Ovary (tissue), 9 donors: ENCODE measurements around the gene DOCK1. TPM values are rescaled to one million over a fixed set of nuclear protein-coding genes. Genes with fewer than 3 reads are reported as not detected.

Source experiments
- DNase-seq, 5 donors: peaks; one replicate each; pipeline ENCODE4 v3.0.0-alpha.2; 2019 to 2020
- H3K27ac ChIP-seq, 2 donors: fragments of 200-600 bp; one replicate each; pipeline versions ENCODE4 v1.5.1 to v1.8.0; 2019 to 2022
- H3K27me3 ChIP-seq: fragments of 200-600 bp; one replicate; pipeline ENCODE4 v1.8.0; 2022
- H3K36me3 ChIP-seq: fragments of 200-600 bp; sonication (generic); one replicate; pipeline ENCODE4 v1.5.1; 2019
- H3K4me1 ChIP-seq: one replicate; pipeline ENCODE4 v1.8.1; 2013; ENCODE audit warnings: mild to moderate bottlenecking, moderate library complexity; ENCODE audit not compliant: insufficient read depth
- H3K4me3 ChIP-seq: fragments of 200-600 bp; sonication (generic); one replicate; pipeline ENCODE4 v1.5.1; 2017
- H3K9me3 ChIP-seq, 2 donors: fragments of 200-600 bp in 1 of 2; sonication (generic) in 1 of 2; one replicate each; pipeline versions ENCODE4 v1.5.1 to v1.8.1; 2013 to 2019; ENCODE audit warnings: mild to moderate bottlenecking in 1 of 2, moderate library complexity in 1 of 2
- CTCF ChIP-seq, 3 donors: fragments of 450-650 bp in 2 of 3; fragments of 200-600 bp in 1 of 3; IDR thresholded peaks; one replicate each; pipeline versions ENCODE4 v1.5.1 to v1.8.0; 2016 to 2022; ENCODE audit warnings: antibody characterized with exemption in 3 of 3, mild to moderate bottlenecking in 1 of 3
- EP300 ChIP-seq: sonication (generic); formaldehyde crosslinking; IDR thresholded peaks from one replicate; pipeline ENCODE4 v1.6.1; 2017; ENCODE audit warnings: antibody characterized with exemption
- POLR2A ChIP-seq: fragments of 450-650 bp; IDR thresholded peaks from one replicate; pipeline ENCODE4 v1.6.1; 2017; ENCODE audit warnings: antibody characterized with exemption, mild to moderate bottlenecking, moderate library complexity
- WGBS, 3 donors: extraction: QIAGEN DNeasy Blood & Tissue Kit in 1 of 3; methylation state at CpG; one replicate each; pipeline versions ENCODE4 v1.1.5 to v1.1.7; 2013 to 2017; 5-methylcytosine and 5-hydroxymethylcytosine counted together
- intact Hi-C, 4 donors: fragments of 100-400 bp; cut with DNase I; formaldehyde crosslinking; loops; one replicate each; pipeline versions ENCODE4 v1.11.0 to v1.15.1; 2022 to 2023
- polyA plus RNA-seq, 2 donors: library from polyadenylated mRNA; stranded (reverse); fragments of 200-250 nt in 1 of 2; fragments of 350-450 nt in 1 of 2; fragmentation: Illumina TruSeq in 1 of 2; extraction: RNeasy Lipid Tissue Mini Kit (QIAGEN cat#74804) in 1 of 2; gene quantifications; one replicate each; pipeline ENCODE4 v1.2.3, GENCODE V29; 2013 to 2014
- total RNA-seq, 7 donors: library from RNA; depleted of rRNA in 2 of 7; stranded (reverse); fragments of >200 nt in 2 of 7; fragmentation: NEBNext Ultra II Directional in 3 of 7; extraction: Animal tissue kit (Norgen Biotek cat#: 25700) in 3 of 7; gene quantifications; one replicate each; pipeline versions ENCODE4 v1.1.0 to v1.2.4, GENCODE V29; 2016 to 2023
- donor health status: DM: no; HTN: no; CAD: no; lungs with moderate emphysema.
- donor health status: DM: no; HTN: no; CAD: no.
- donor health status: Bipolar disorder and iron deficiency.
- donor health status: DM: yes; HTN: yes; CAD: no.
- donor health status: DM: no; HTN: no; CAD: no.
- donor health status: DM: yes; HTN: yes; CAD: no.

The DOCK1 gene
- total and polyA plus RNA-seq, 9 donors = 24.7 to 68.3 (median 51.1) TPM

GRCh38 chr10:127052001-127052400 is 146.8 kb downstream of the DOCK1 start:
- intact Hi-C loops = no loop called here
- no peaks in the 10 kb centered on the region for H3K36me3 ChIP-seq
- no peak overlapping the region for H3K27ac ChIP-seq
- WGBS, 3 donors = 75 to 83% (median 82%) methylated on average over 9 of the region's 9 CpGs
- H3K27me3 ChIP-seq = no peaks in the 10 kb centered on the region
- no peaks in the 10 kb centered on the region for H3K9me3 ChIP-seq
- no peak overlapping the region for H3K4me3 ChIP-seq
- peaks cover 2% of the 10 kb centered on the region for H3K4me1 ChIP-seq
- DNase-seq = no peak
- TF ChIP-seq EP300 = no peak
- TF ChIP-seq CTCF (IDR thresholded peaks at IDR 0.05) = no peak
- TF ChIP-seq POLR2A = no peak

- no peak for TF ChIP-seq CTCF (IDR thresholded peaks at IDR 0.05)
- no peak for TF ChIP-seq EP300
- no peak for TF ChIP-seq POLR2A
Observed at GRCh38 chr10:127055263-127055662, 150.0 kb downstream of the DOCK1 start.

GRCh38 chr10:127059314-127059713 is 154.1 kb downstream of the DOCK1 start:
- no peaks in the 10 kb centered on the region for H3K4me1 ChIP-seq
- H3K4me3 ChIP-seq = no peak overlapping the region
- TF ChIP-seq POLR2A (no peak), EP300 (no peak), CTCF (IDR thresholded peaks at IDR 0.05) (no peak)
- DNase-seq = no peak
- no peaks in the 10 kb centered on the region for H3K36me3 ChIP-seq
- H3K27me3 ChIP-seq = no peaks in the 10 kb centered on the region
- no peaks in the 10 kb centered on the region for H3K9me3 ChIP-seq
- no peak overlapping the region for H3K27ac ChIP-seq
- intact Hi-C loops = no loop called here

More at GRCh38 chr10:127055263-127055662, 150.0 kb downstream of the DOCK1 start:
- no peaks in the 10 kb centered on the region for H3K36me3 ChIP-seq
- intact Hi-C loops = no loop called here
- no peak overlapping the region for H3K27ac ChIP-seq
- no peak overlapping the region for H3K4me3 ChIP-seq
- no peaks in the 10 kb centered on the region for H3K4me1 ChIP-seq
- no peaks in the 10 kb centered on the region for H3K27me3 ChIP-seq
- H3K9me3 ChIP-seq = no peaks in the 10 kb centered on the region
- no peak for DNase-seq

DNA sequence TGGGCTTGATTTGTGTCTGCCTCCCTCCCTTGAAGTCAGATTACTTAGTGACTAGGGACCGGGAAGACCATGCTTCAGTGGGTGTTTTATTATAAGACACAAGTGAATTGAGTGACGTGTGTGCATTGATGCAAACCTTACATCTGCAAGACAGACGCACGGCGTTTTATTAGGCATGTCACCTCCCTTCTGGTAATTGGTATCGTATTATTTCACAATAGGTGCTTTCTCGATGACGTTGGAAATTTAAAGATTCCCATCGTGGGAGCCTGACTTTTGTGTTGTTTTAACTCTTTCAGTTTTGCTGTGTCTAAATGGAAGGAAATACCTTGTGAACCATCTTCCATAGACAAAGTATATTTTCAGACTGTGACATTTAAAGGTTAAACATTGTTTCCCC is 158.5 kb downstream of the DOCK1 start:
- 94 to 96% (median 96%) methylated on average over 9 of the region's 9 CpGs for WGBS, 3 donors
- intact Hi-C loops = no loop called here
- Histone ChIP-seq H3K27ac (no peak overlapping the region), H3K27me3 (no peaks in the 10 kb centered on the region), H3K36me3 (no peaks in the 10 kb centered on the region), H3K9me3 (no peaks in the 10 kb centered on the region), H3K4me3 (no peak overlapping the region), H3K4me1 (no peaks in the 10 kb centered on the region)
- TF ChIP-seq EP300 = no peak
- TF ChIP-seq CTCF (IDR thresholded peaks at IDR 0.05) = no peak
- TF ChIP-seq POLR2A = no peak
- no peak for DNase-seq

- 84 to 94% (median 90%) methylated on average over 14 of the region's 14 CpGs for WGBS, 3 donors
- no peaks in the 10 kb centered on the region for H3K36me3 ChIP-seq
- TF ChIP-seq POLR2A (no peak), EP300 (no peak), CTCF (IDR thresholded peaks at IDR 0.05) (no peak)
- no peak overlapping the region for H3K4me3 ChIP-seq
- intact Hi-C loops = no loop called here
- no peaks in the 10 kb centered on the region for H3K4me1 ChIP-seq
- H3K27ac ChIP-seq = no peak overlapping the region
- no peaks in the 10 kb centered on the region for H3K27me3 ChIP-seq
- no peaks in the 10 kb centered on the region for H3K9me3 ChIP-seq
- no peak for DNase-seq
Observed at GRCh38 chr10:127064474-127064873, 159.2 kb downstream of the DOCK1 start.
